Measurements from ENCODE around the gene FKBP6.

DNA sequence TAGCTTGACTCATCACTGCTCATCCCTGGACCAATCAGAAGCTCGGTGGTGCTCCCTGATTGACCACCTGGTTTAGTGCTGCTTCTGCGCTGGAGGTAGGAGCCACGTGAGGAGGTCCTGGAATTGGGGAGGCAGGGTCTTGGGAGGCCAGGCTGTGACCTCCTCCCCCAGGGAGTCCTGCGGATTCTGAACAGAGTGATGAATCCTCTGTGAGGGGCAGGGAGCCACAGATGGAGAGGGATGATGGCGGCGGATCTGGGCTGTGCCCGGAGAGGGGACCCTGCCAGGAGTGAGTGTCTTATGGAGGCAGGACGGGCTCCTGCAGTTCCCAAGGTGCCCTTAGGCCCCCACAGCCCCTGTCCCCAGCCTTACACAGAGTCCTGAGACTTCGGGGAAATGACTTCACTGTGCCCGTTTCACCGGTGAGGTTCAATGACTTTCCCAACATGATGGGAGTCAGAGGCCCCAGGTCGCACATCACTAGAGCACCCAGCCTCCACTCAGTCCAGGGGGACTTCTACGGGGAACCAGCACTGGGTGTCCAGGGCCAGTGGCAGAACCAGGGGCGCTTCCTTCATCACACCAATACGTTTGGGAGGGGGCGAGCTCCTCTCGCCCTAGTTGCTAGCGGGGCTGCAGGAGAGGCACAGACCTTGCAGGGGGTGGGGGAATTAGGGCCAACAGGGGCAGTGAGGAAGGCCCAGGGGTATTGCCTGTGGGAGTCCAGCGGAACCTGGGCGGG lies 48.9 kb downstream of the FKBP6 start:
- TF ChIP-seq, protein P1, sequence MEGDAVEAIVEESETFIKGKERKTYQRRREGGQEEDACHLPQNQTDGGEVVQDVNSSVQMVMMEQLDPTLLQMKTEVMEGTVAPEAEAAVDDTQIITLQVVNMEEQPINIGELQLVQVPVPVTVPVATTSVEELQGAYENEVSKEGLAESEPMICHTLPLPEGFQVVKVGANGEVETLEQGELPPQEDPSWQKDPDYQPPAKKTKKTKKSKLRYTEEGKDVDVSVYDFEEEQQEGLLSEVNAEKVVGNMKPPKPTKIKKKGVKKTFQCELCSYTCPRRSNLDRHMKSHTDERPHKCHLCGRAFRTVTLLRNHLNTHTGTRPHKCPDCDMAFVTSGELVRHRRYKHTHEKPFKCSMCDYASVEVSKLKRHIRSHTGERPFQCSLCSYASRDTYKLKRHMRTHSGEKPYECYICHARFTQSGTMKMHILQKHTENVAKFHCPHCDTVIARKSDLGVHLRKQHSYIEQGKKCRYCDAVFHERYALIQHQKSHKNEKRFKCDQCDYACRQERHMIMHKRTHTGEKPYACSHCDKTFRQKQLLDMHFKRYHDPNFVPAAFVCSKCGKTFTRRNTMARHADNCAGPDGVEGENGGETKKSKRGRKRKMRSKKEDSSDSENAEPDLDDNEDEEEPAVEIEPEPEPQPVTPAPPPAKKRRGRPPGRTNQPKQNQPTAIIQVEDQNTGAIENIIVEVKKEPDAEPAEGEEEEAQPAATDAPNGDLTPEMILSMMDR (IDR thresholded peaks at IDR 0.05; ENCODE audit: poor library complexity, severe bottlenecking): no peak
- TF ChIP-seq EP300 (conservative IDR thresholded peaks at IDR 0.05; ENCODE audit: poor library complexity, severe bottlenecking): no peak

Measured in neural cell (in vitro differentiated cells).